ENCODE data around the gene KAT5.

DNA sequence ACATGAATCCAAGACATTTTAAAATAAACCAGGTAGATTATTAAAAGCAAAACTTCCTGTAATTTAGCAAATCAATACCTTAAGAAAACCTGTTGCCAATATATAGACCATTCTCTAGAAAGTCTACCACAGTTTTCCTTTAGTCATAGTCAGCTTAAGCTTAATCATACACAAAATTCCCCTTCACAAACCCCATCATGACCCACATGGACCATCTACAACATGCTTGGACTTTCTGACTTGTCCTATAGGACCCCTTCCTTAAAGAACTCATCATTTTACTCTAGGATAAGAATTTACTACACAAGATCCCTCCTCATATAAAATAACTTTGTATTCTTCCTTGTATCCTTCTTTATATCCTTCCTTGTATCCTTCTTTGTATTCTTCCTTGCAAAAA, 24.8 kb downstream of the KAT5 start:
- TF ChIP-seq, protein P1, sequence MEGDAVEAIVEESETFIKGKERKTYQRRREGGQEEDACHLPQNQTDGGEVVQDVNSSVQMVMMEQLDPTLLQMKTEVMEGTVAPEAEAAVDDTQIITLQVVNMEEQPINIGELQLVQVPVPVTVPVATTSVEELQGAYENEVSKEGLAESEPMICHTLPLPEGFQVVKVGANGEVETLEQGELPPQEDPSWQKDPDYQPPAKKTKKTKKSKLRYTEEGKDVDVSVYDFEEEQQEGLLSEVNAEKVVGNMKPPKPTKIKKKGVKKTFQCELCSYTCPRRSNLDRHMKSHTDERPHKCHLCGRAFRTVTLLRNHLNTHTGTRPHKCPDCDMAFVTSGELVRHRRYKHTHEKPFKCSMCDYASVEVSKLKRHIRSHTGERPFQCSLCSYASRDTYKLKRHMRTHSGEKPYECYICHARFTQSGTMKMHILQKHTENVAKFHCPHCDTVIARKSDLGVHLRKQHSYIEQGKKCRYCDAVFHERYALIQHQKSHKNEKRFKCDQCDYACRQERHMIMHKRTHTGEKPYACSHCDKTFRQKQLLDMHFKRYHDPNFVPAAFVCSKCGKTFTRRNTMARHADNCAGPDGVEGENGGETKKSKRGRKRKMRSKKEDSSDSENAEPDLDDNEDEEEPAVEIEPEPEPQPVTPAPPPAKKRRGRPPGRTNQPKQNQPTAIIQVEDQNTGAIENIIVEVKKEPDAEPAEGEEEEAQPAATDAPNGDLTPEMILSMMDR (IDR thresholded peaks at IDR 0.05; ENCODE audit: insufficient read depth, low read length): no peak
- TF ChIP-seq SPI1 (IDR thresholded peaks at IDR 0.05; ENCODE audit: borderline replicate concordance, low read depth) (no peak), POLR2AphosphoS5 (IDR thresholded peaks at IDR 0.05; ENCODE audit: low read depth) (no peak)

All from HL-60 (cell line).